ENCODE results near the gene MAD2L1BP. TPM values are rescaled to one million over a fixed set of nuclear protein-coding genes. Genes with fewer than 3 reads are reported as not detected.

The MAD2L1BP gene
- total RNA-seq, 1 experiment from 2014 or later, result 52.0 TPM

DNA sequence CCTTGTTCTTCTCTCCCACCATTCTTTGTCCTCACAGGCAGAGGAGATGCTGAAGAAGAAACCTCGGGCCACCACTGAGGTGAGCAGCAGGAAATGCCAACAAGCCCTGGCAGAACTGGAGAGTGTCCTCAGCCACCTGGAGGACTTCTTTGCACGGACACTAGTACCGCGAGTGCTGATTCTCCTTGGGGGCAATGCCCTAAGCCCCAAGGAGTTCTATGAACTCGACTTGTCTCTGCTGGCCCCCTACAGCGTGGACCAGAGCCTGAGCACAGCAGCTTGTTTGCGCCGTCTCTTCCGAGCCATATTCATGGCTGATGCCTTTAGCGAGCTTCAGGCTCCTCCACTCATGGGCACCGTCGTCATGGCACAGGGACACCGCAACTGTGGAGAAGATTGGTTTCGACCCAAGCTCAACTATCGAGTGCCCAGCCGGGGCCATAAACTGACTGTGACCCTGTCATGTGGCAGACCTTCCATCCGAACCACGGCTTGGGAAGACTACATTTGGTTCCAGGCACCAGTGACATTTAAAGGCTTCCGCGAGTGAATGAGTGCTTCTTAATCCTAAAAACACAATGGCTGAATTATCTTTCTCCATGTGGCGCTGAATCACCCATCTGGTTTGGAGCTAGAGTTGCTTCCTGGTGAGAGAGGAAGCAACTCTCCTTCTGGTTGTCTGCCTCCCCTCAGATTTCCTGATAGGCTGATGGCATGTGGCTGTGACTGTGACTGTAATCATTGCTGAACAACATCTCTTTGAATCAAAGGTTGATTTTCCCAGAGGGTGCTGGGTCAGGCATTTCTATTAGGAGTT, 4.6 kb downstream of the MAD2L1BP start:
- intact Hi-C loops (cut with micrococcal nuclease; ENCODE audit: unreplicated experiment), result no loop called here
- peaks cover 56% of the 10 kb centered on the region for H3K36me3 ChIP-seq (ENCODE audit: insufficient read depth, low read length, poor library complexity, severe bottlenecking)
- ChIA-PET POLR2A (ENCODE audit: low non-redundant PET) (interaction anchor here (0.7 kb wide), 1 partner anchor 478 kb away, joined by 3 read pairs; no protein-coding TSS in a partner anchor), CTCF (interaction anchor here (1.1 kb wide), 1 partner anchor 27 kb away, joined by 3 read pairs; no protein-coding TSS in a partner anchor)
- H3K9me3 ChIP-seq (ENCODE audit: low read depth, low read length, poor library complexity, severe bottlenecking), result no peaks in the 10 kb centered on the region
- H3K27ac ChIP-seq (ENCODE audit: low read depth, low read length, poor library complexity, severe bottlenecking), result peak overlapping the region; percentile 66
- H3K4me3 ChIP-seq (ENCODE audit: low read depth, low read length, poor library complexity, severe bottlenecking), result no peak overlapping the region
- H3K4me1 ChIP-seq (ENCODE audit: insufficient read depth, low read length, poor library complexity, severe bottlenecking), result peaks cover 33% of the 10 kb centered on the region
- H3K27me3 ChIP-seq (replicated peaks; ENCODE audit: insufficient read depth, low read depth, low read length, poor library complexity), result no peaks in the 10 kb centered on the region
- no TSS peak for BruUV-seq (replicated peaks)
- TF ChIP-seq EZH2 (IDR thresholded peaks at IDR 0.05; ENCODE audit: borderline replicate concordance, low read depth, low read length, poor library complexity, severe bottlenecking), result no peak
- TF ChIP-seq, protein P1, sequence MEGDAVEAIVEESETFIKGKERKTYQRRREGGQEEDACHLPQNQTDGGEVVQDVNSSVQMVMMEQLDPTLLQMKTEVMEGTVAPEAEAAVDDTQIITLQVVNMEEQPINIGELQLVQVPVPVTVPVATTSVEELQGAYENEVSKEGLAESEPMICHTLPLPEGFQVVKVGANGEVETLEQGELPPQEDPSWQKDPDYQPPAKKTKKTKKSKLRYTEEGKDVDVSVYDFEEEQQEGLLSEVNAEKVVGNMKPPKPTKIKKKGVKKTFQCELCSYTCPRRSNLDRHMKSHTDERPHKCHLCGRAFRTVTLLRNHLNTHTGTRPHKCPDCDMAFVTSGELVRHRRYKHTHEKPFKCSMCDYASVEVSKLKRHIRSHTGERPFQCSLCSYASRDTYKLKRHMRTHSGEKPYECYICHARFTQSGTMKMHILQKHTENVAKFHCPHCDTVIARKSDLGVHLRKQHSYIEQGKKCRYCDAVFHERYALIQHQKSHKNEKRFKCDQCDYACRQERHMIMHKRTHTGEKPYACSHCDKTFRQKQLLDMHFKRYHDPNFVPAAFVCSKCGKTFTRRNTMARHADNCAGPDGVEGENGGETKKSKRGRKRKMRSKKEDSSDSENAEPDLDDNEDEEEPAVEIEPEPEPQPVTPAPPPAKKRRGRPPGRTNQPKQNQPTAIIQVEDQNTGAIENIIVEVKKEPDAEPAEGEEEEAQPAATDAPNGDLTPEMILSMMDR (conservative IDR thresholded peaks at IDR 0.05; ENCODE audit: low read depth, low read length), result no peak
- peak; percentile 84 for DNase-seq (ENCODE audit: low spot score)

DNA sequence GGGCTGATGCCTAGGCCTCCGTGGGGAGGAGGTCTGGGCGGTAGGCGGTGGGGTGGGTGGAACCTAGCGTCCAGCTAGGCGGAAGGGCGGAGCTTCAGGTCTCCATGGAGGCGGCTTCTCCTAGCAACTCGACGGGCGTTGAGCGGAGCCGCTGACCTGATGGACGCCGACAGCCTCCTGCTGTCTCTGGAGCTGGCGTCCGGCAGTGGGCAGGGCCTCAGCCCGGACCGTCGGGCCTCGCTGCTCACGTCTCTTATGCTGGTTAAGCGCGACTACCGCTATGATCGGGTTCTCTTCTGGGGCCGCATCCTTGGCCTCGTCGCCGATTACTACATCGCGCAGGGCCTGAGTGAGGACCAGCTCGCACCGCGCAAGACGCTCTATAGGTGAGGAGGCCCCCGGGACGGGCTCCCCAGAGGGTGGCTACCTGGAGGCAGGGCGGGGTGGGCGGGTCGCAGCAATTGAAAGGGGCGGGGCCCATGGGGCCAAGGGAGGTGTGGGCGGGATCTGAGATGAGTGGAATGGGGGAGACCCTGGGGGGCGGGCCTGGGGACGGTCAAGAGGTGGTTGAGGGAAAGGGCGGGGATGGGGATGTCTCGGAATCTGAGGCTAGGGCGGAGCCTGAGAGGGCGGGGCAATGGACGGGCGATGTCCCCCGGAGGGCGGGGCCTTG, 9.4 kb downstream of the MAD2L1BP start, which contains the start of gene RSPH9:
Gene RSPH9, plus strand, starts transcription at position 97 of the 673 bp plus-strand sequence. Its CDS starts 63 bp downstream, at position 160.
- Histone ChIP-seq H3K4me1 (ENCODE audit: insufficient read depth, low read length, poor library complexity, severe bottlenecking) (peaks cover 9% of the 10 kb centered on the region), H3K9me3 (ENCODE audit: low read depth, low read length, poor library complexity, severe bottlenecking) (no peaks in the 10 kb centered on the region), H3K27me3 (replicated peaks; ENCODE audit: insufficient read depth, low read depth, low read length, poor library complexity) (no peaks in the 10 kb centered on the region), H3K4me3 (ENCODE audit: low read depth, low read length, poor library complexity, severe bottlenecking) (peak within 1 kb of the TSS; percentile 29), H3K27ac (ENCODE audit: low read depth, low read length, poor library complexity, severe bottlenecking) (no peak within 1 kb of the TSS), H3K36me3 (ENCODE audit: insufficient read depth, low read length, poor library complexity, severe bottlenecking) (peaks cover 26% of the 10 kb centered on the region)
- intact Hi-C loops (cut with micrococcal nuclease; ENCODE audit: unreplicated experiment), result no loop called here
- no TSS peak for BruUV-seq (replicated peaks)
- TF ChIP-seq, protein P1 (conservative IDR thresholded peaks at IDR 0.05; ENCODE audit: low read depth, low read length), result no peak
- TF ChIP-seq EZH2 (IDR thresholded peaks at IDR 0.05; ENCODE audit: borderline replicate concordance, low read depth, low read length, poor library complexity, severe bottlenecking), result no peak
- DNase-seq (ENCODE audit: low spot score), result peak; percentile 61
- ChIA-PET POLR2A (ENCODE audit: low non-redundant PET) (no interaction called here), CTCF (no interaction called here)

DNA sequence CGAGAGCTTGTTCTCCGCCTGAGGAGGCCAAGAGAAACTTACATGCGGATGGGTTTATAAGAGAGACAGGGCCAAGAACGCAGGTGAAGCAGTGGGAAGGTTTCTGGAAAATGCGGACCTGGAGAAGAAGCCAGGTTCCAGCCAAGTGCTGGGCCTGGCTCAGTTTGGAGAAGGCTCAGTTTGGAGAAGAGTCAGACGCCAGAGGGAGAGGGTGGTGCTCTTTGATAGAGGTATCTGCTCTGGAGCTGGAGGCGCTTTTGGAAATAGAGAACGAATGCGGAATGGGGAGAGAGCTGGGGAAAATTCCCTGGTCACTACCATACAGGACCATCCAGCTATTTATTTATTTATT, 9.9 kb downstream of the MAD2L1BP start:
- no peak for DNase-seq (ENCODE audit: low spot score)
- H3K27ac ChIP-seq (ENCODE audit: low read depth, low read length, poor library complexity, severe bottlenecking), result no peak overlapping the region
- H3K36me3 ChIP-seq (ENCODE audit: insufficient read depth, low read length, poor library complexity, severe bottlenecking), result peaks cover 20% of the 10 kb centered on the region
- ChIA-PET CTCF (no interaction called here), POLR2A (ENCODE audit: low non-redundant PET) (no interaction called here)
- intact Hi-C loops (cut with micrococcal nuclease; ENCODE audit: unreplicated experiment), result no loop called here
- no peaks in the 10 kb centered on the region for H3K9me3 ChIP-seq (ENCODE audit: low read depth, low read length, poor library complexity, severe bottlenecking)
- peak overlapping the region; percentile 29 for H3K4me3 ChIP-seq (ENCODE audit: low read depth, low read length, poor library complexity, severe bottlenecking)
- TF ChIP-seq, protein P1 (conservative IDR thresholded peaks at IDR 0.05; ENCODE audit: low read depth, low read length), result no peak
- TF ChIP-seq EZH2 (IDR thresholded peaks at IDR 0.05; ENCODE audit: borderline replicate concordance, low read depth, low read length, poor library complexity, severe bottlenecking), result no peak
- no TSS peak for BruUV-seq (replicated peaks)
- H3K4me1 ChIP-seq (ENCODE audit: insufficient read depth, low read length, poor library complexity, severe bottlenecking), result peaks cover 4% of the 10 kb centered on the region
- H3K27me3 ChIP-seq (replicated peaks; ENCODE audit: insufficient read depth, low read depth, low read length, poor library complexity), result no peaks in the 10 kb centered on the region
